ACC112 (cell line): ENCODE measurements around the gene PRKCE.

Experiments used
- H2AFZ ChIP-seq: fragments of 200-600 bp; sonication (generic); one replicate; pipeline ENCODE4 v1.6.0; 2017; ENCODE audit warnings: antibody characterized with exemption, low read length; ENCODE audit not compliant: unreplicated experiment
- H3K27ac ChIP-seq: fragments of 200-600 bp; sonication (generic); 2 replicates; pipeline ENCODE4 v1.5.1; 2014; ENCODE audit warnings: low read depth, mild to moderate bottlenecking, antibody characterized with exemption, low read length, moderate library complexity
- H3K27me3 ChIP-seq: fragments of 200-600 bp; sonication (generic); 2 replicates; pipeline ENCODE4 v1.6.1; 2014; ENCODE audit warnings: mild to moderate bottlenecking, antibody characterized with exemption, low read length, moderate library complexity, mixed read lengths; ENCODE audit not compliant: insufficient read depth
- H3K36me3 ChIP-seq: fragments of 200-600 bp; sonication (generic); 2 replicates; pipeline ENCODE4 v1.6.1; 2016; ENCODE audit warnings: mild to moderate bottlenecking, antibody characterized with exemption, low read length, moderate library complexity, mixed read lengths; ENCODE audit not compliant: insufficient read depth
- H3K4me1 ChIP-seq: fragments of 200-600 bp; sonication (generic); one replicate; pipeline ENCODE4 v1.6.1; 2016; ENCODE audit warnings: low read length, mixed read lengths; ENCODE audit not compliant: insufficient read depth, unreplicated experiment, control insufficient read depth
- H3K4me3 ChIP-seq: fragments of 200-600 bp; sonication (generic); 2 replicates; pipeline ENCODE4 v1.5.1; 2014; ENCODE audit warnings: mild to moderate bottlenecking, low read depth, low read length
- H3K79me2 ChIP-seq: fragments of 200-600 bp; sonication (generic); one replicate; pipeline ENCODE4 v1.6.0; 2016; ENCODE audit warnings: low read length; ENCODE audit not compliant: control insufficient read depth, unreplicated experiment, insufficient read depth

Gene PRKCE

DNA sequence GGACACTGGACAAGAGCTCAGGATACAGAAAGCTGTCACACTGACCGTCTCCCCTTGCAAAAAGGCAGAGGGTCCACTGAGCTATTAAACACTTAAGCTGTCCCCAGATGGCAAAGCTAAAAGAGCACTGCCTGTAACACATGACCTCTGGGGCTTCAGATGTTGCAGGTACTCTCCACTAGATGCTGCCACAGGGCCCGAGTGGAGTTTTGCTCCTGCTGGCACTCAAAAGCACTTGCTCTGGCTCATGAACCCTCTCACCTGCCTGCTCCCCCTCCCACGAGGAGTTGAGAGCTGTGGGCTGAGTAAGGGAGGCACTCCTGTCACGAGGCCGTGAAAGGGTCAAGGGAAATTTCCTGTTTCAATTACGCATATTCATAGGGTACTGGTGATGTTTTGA lies 227.9 kb downstream of the PRKCE start:
- peaks cover 27% of the 10 kb centered on the region for H3K36me3 ChIP-seq
- H3K4me3 ChIP-seq = no peak overlapping the region
- H3K4me1 ChIP-seq = no peaks in the 10 kb centered on the region
- no peak overlapping the region for H3K27ac ChIP-seq
- H3K27me3 ChIP-seq = no peaks in the 10 kb centered on the region
- no peak overlapping the region for H2AFZ ChIP-seq
- H3K79me2 ChIP-seq = no peaks in the 10 kb centered on the region

DNA sequence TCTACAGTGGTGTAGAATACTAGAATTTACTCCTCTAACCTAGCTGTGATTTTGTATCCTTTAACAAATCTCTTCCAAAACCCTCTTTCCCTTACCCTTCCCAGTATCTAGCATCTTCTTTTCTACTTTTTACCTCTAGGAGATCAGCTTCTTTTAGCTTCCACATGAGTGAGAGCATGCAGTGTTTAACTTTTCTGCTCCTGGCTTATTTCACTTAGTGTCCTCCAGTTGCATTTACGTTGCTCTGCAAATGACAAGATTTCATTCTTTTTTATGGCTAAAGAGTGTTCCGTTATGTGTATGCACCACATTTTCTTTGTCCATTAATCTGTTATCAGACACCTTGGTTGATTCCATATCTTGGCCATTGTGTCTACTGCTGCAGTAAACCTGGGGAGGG lies 228.5 kb downstream of the PRKCE start:
- Histone ChIP-seq H3K27ac (no peak overlapping the region), H3K36me3 (peaks cover 24% of the 10 kb centered on the region), H3K4me3 (no peak overlapping the region)

DNA sequence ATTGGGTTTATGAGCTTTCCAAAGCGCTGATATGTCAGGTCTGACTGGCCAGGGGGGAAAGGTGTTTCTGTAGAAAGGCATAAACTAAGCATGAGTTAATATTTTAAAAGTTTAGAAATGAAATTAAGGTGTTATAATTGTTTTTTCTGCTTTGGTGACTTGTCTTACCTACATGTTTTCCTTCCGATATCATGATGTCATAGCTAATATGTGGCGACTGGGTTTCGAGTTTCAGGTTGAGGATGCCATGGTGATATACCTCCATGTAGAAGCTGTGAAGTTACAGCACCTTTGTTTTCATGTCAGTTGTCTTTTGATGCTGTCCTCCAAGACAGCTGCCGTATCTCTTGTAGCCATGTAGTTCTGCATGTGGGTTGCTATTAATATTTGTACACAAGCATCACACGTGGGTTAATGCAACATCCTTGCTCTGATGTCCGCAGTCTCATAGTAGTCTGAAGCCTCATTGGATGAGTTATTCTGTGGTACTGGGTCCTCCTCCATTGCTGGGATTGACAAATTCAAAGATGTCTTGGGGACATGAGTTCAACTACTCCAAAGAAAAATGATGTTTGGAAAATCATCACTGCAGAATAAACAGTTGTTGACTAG lies 230.6 kb downstream of the PRKCE start:
- H3K4me1 ChIP-seq = peaks cover 6% of the 10 kb centered on the region
- no peak overlapping the region for H2AFZ ChIP-seq
- no peak overlapping the region for H3K27ac ChIP-seq
- H3K79me2 ChIP-seq = no peaks in the 10 kb centered on the region
- no peak overlapping the region for H3K4me3 ChIP-seq
- no peaks in the 10 kb centered on the region for H3K27me3 ChIP-seq
- peaks cover 8% of the 10 kb centered on the region for H3K36me3 ChIP-seq

More for the DNA sequence above, 228.5 kb downstream of the PRKCE start:
- Histone ChIP-seq H3K27me3 (no peaks in the 10 kb centered on the region), H3K79me2 (no peaks in the 10 kb centered on the region), H3K4me1 (no peaks in the 10 kb centered on the region), H2AFZ (no peak overlapping the region)

DNA sequence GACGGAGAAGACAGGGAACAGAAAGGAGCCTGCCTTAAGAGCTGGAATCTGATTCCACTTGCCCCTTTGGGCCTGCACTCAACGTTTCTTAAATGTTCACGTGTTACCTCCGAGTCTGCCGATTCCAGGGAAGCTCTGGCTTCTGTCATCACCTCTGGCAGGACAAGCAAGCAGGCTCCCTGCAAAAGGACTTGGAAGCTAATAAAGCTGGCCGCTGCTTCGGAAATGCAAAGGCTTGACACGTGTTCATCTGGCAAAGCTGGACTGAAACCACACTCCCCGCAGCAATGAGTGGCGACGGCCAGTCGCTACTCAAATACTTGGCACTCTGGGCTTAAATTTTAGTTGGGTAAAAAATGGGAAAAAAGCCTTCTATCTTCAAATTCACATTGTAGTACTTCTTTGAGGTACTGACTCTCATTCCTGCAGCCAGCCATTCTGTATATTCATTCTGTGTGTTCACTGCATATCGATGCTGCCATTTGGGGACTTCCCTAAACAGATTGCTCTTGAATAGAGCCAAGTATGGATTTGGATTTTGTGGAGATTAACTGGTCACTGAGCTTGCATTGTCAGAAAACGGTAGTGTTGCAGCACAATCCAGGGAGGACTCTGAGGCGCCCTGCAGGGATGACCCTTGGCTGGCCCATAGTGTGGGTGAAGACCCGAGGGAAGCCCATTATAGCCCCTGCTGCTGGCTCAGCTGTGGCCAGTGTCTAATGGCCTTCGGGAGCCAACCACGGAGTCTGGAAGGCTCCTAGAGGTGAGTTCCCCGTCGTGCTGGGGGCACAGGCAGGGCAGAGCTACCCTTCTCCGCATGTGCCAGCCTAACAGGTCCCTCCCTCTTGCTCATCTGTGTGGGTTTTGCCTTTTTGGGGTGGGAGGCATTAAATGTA lies 231.5 kb downstream of the PRKCE start:
- H3K4me1 ChIP-seq = peaks cover 10% of the 10 kb centered on the region

DNA sequence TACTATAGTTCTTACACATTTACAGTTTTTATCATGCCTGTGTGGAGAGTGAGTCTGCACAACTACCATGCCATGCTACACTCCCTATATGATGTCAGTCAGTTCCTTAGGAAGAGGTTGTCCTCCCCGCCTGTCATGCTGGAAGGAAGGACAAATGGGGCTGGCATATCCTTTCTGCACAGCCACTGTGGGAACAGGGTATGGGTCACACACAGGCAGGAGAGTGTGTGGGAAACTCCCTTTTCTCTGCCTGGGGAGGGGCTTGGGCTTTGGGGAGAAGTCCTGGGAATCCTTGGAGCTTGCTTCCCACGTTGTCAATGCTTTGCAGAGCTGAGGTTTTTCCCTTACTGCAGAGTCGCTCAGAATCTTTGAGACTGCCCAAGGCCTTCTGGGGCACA lies 232.1 kb downstream of the PRKCE start:
- Histone ChIP-seq H3K4me1 (peaks cover 12% of the 10 kb centered on the region), H3K36me3 (no peaks in the 10 kb centered on the region), H3K4me3 (no peak overlapping the region), H3K79me2 (no peaks in the 10 kb centered on the region), H3K27me3 (no peaks in the 10 kb centered on the region), H3K27ac (no peak overlapping the region), H2AFZ (no peak overlapping the region)

More for the DNA sequence above, 231.5 kb downstream of the PRKCE start:
- peaks cover 4% of the 10 kb centered on the region; the same call in 1 of the 2 replicates for H3K36me3 ChIP-seq
- H3K79me2 ChIP-seq = no peaks in the 10 kb centered on the region
- H2AFZ ChIP-seq = no peak overlapping the region
- no peak overlapping the region for H3K27ac ChIP-seq
- H3K27me3 ChIP-seq = no peaks in the 10 kb centered on the region
- H3K4me3 ChIP-seq = no peak overlapping the region

DNA sequence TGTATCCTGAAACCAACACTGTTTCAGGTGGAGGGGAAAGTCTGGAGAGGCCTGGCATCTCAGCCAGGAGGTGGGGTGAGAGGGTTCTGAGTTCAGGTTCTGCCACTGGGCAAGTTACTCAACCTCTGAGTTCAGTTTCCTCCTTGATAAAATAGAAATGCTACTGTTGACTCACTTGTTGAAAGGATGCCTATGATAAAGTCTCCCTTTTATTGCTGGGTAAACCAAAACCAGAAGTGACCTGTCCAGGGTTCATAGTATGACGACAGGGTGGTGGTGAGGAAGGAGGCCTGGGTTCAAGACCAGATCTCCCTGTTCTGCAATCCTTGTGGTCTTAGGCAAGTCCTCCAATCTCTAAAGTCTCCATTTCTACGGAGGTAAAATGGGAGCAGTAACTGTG lies 232.7 kb downstream of the PRKCE start:
- Histone ChIP-seq H3K79me2 (no peaks in the 10 kb centered on the region), H2AFZ (no peak overlapping the region), H3K27ac (no peak overlapping the region), H3K27me3 (no peaks in the 10 kb centered on the region), H3K36me3 (no peaks in the 10 kb centered on the region), H3K4me3 (no peak overlapping the region), H3K4me1 (peaks cover 12% of the 10 kb centered on the region)

DNA sequence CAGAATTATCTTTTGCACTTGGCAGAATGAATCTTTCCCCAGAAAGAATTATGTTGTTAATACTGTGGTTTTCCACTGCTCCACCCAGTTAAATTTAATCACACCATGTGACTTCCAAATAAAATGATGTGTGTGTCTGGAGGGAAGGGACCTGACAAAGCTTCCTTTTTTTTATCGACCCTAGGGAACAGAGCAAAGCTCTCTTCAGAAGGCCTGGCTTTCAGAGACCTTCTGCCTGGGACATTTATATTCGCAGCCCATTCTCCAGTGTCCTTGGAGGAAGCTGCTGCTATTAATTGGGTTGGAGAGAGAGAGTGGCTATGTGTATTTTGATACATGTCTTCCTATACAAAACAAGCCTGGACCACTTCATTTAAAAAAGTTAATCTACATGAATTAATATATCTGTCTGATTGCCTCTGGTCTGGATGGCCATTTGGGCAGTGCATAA lies 233.7 kb downstream of the PRKCE start:
- H3K27ac ChIP-seq = no peak overlapping the region
- no peaks in the 10 kb centered on the region for H3K79me2 ChIP-seq
- H2AFZ ChIP-seq = no peak overlapping the region
- no peaks in the 10 kb centered on the region for H3K36me3 ChIP-seq
- no peak overlapping the region for H3K4me3 ChIP-seq
- H3K27me3 ChIP-seq = no peaks in the 10 kb centered on the region
- H3K4me1 ChIP-seq = peaks cover 12% of the 10 kb centered on the region

DNA sequence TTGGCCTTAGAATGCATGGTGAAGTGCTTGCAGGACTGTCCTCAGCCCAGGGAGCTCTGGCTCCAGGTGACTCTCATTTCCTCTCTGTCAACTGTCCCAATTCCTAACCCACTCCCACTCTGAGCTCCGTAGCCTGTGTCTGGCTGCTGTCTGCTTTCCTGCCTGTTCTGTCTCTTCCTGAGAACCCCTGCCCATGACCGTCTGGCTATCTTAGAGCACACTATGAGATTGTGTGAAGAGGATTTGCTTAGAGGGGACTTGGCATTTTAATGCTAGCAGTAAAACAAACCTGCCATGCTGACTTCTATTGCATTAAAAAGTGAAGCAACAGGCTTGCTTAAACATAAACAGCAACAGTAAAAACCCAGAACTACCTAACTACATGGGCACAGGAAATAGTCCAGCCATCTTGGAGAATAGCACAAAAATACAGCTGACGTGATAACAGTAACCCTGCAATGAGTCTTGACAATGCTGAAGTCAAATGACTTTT lies 234.7 kb downstream of the PRKCE start:
- peaks cover 12% of the 10 kb centered on the region for H3K4me1 ChIP-seq
- H3K79me2 ChIP-seq = no peaks in the 10 kb centered on the region
- H2AFZ ChIP-seq = no peak overlapping the region
- H3K27me3 ChIP-seq = no peaks in the 10 kb centered on the region
- H3K36me3 ChIP-seq = no peaks in the 10 kb centered on the region
- H3K27ac ChIP-seq = no peak overlapping the region
- no peak overlapping the region for H3K4me3 ChIP-seq

DNA sequence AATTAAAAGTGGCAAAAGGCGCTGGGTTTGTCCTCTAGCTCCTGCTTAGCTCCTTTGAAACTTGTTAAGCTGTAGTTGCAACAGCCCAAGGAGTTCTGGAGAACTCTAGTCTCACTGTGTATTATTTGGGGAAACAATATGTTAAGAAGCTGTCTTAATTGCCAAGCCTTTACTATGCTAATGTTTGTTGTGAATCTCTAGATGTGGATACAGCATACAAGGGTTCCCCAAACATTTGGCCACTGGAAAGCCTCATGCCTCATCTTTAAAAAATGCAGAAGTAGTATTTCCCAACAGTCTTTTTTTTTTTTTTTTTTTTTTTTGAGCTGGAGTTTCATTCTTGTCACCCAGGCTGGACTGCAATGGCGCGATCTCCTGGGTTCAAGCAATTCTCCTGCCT lies 236.7 kb downstream of the PRKCE start:
- Histone ChIP-seq H3K4me1 (peaks cover 26% of the 10 kb centered on the region), H3K27me3 (no peaks in the 10 kb centered on the region), H3K27ac (no peak overlapping the region), H3K79me2 (no peaks in the 10 kb centered on the region), H2AFZ (no peak overlapping the region), H3K36me3 (no peaks in the 10 kb centered on the region), H3K4me3 (no peak overlapping the region)

DNA sequence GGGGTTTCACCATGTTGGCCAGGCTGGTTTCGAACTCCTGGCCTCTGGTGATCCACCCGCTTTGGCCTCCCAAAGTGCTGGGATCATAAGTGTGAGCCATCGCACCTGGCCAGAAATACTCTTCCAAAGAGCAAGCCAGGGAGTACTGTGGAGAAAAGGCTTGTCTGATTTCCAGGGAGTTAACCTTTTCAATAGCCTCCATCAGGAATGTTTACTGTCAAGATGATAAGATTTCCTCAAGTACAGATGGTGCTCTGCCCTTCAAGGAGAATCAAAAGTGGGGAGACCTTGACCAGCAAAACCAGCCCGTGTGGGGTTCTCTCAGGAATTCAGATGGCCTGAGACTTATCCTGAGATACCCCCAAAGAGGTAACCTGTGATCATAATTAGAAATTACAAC lies 237.2 kb downstream of the PRKCE start:
- Histone ChIP-seq H3K36me3 (no peaks in the 10 kb centered on the region), H3K4me1 (peaks cover 26% of the 10 kb centered on the region), H3K79me2 (no peaks in the 10 kb centered on the region), H3K27me3 (no peaks in the 10 kb centered on the region), H3K27ac (no peak overlapping the region), H3K4me3 (no peak overlapping the region), H2AFZ (no peak overlapping the region)

DNA sequence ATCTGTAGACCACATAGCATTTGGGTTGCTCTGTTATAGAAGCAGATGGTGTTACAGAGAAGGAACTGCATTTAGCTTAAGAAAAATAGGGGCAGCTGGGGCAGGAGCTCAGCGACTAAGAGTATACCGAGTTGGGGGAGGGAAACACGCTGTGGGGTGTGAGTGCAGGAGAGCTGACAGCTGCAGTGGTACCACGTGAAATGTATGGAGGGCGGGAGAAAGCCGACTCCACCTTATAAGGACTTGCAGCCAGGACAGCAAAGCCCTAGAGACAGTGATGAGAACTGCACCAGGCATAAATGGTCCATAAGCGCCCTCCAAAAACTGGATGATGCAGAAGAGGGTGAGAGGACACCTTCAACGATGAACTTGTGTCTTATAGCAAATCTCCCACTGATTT lies 237.6 kb downstream of the PRKCE start:
- no peak overlapping the region for H2AFZ ChIP-seq
- H3K27me3 ChIP-seq = no peaks in the 10 kb centered on the region
- H3K79me2 ChIP-seq = no peaks in the 10 kb centered on the region
- peaks cover 26% of the 10 kb centered on the region for H3K4me1 ChIP-seq
- H3K4me3 ChIP-seq = no peak overlapping the region
- no peak overlapping the region for H3K27ac ChIP-seq
- H3K36me3 ChIP-seq = no peaks in the 10 kb centered on the region
